HG03520 (cell line): ENCODE measurements around the gene CCDC91.
"Not testable (repeated sequence)": the region's sequence is repeated elsewhere in the genome, so short reads cannot be mapped to it uniquely, and the experiment has no call there.

Experiments
- ATAC-seq: cut with Tn5 transposase; IDR thresholded peaks from one replicate; pipeline ENCODE4 v1.9.1; 2021; ENCODE audit warnings: mild to moderate bottlenecking, moderate library complexity; ENCODE audit not compliant: unreplicated experiment

CCDC91 gene

GRCh38 chr12:28231248-28231647, 41.0 kb downstream of the CCDC91 start:
- ATAC-seq, result no peak

- ATAC-seq, result no peak
Observed at GRCh38 chr12:28232211-28232928, 42.1 kb downstream of the CCDC91 start.

GRCh38 chr12:28234444-28234843, 44.2 kb downstream of the CCDC91 start:
- no peak for ATAC-seq

- ATAC-seq, result no peak
Observed at GRCh38 chr12:28235015-28235414, 44.8 kb downstream of the CCDC91 start.

- ATAC-seq, result no peak
Observed at GRCh38 chr12:28235985-28236384, 45.7 kb downstream of the CCDC91 start.

DNA sequence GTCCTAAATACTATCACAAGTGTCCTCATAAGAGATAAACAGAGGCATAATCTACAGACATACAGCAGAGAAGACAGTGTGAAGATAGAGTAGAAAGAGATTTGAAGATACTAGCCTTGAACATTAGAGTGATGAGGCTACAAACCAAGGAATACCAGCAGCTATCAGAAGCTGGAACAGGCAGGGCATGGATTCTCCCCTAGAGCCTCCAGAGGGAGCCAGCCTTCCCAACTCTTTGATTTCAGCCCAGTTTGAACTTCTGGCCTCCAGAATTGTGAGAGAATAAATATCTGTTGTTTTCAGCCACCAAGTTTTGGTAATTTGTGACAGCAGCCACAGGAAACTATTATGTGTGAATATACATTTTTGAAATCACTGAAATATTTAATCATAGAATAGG, 47.2 kb downstream of the CCDC91 start:
- ATAC-seq, result no peak

DNA sequence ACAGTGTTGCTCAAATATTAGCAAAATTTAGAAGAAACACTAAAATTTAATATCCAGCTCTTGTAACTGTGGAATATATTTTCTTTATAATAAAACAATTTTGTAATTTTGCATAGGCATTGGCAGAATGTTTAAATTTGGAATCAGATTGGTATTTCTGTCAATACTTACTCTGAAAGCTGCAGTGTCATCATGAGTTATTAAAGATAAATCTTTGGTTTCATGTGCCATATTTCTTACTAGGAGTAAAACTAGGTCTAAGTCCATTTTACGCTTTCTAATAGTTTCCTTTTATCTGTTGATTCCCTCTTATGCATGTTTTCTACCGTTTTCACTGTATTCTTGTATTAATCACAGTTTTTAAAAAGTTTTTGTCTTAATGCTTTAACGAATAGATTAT, 49.7 kb downstream of the CCDC91 start:
- no peak for ATAC-seq

- no peak for ATAC-seq
Observed at GRCh38 chr12:28240853-28241252, 50.6 kb downstream of the CCDC91 start.

DNA sequence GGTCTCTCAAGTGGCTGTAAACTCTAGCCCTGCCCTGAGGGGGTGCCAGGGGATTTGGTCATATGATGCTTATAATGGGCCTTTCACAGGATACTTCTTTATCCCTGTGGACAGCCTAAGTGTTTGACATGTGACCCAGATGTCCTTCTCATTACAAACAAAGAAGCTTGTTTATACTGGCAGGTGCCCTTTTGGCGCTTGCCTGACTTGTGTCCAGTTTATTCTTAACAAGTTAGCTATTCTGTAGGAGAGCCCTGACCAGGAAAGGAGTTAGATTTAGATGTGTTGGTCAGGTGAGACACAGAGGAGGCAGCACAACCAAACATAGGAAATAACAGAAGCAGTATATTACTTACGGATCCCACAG, 51.9 kb downstream of the CCDC91 start:
- ATAC-seq, result no peak

DNA sequence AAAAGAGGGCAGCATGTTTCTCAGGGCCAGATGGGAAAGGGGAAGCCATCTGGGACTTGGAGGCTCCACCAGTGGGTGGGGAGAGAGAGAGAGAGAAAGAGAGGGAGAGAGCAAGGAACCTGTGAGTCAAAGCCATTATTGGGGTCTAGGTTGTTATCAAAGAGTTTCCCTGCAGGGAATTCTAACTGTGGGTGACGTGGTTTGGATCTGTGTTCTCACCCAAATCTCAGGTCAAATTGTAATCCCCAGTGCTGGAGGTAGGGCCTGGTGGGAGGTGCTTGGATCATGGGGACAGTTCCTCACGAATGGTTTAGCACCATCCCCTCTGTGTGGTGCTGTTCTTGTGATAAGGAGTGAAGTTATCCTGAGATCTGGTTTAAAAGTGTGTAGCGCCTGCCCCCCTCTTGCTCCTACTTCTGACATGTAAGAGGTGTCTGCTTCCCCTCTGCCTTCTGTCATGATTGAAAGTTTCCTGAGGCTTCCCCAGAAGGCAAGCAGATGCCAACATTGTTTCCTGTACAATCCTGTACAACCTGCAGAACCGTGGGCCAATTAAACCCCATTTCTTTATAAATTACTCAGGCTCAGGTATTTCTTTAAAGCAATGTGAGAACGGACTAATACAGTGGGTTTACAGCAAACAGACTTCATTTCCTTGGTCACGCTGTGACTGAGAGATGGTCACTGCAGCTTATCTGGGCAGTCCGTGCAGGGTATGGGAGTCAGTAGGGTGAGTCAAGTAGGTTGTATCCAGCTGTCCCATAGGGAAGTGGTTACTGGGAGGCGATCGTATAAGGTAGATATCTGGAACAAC, 52.4 kb downstream of the CCDC91 start:
- ATAC-seq, result no peak

DNA sequence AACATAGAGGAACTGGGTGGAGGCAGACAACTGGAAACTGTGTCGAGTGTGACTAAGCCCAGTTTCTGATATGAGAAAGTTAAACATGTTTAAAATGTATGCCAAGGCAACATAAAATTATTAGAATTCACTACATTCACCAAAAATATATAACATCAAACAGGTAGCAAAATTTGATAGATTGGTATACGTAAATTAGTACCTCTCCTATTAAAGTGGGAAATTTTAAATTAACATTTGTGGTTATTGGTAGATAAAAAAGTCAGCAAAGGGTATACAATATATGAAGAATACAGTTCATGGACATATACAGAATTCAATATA, 53.0 kb downstream of the CCDC91 start:
- no peak for ATAC-seq

DNA sequence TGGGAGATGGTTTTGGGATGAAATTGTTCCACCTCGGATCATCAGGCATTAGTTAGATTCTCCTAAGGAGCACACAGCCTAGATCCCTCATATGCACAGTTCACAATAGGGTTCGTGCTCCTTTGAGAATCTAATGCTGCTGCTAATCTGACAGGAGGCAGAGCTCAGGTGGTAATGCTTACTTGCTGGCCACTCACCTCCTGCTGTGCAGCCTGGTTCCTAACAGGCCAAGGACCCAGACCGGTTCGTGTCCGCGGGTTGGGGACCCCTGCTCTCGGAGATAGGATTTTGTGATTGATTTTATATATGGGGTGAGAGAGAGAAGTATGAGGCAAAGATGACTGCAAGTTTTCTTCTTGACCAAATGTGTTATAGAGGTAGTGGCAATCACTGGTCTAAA, 57.5 kb downstream of the CCDC91 start:
- ATAC-seq, result no peak

GRCh38 chr12:28248555-28249145, 58.4 kb downstream of the CCDC91 start:
- no peak for ATAC-seq

- ATAC-seq, result peak; percentile 96
Observed at GRCh38 chr12:28253161-28253641, 62.9 kb downstream of the CCDC91 start.

GRCh38 chr12:28257411-28257810, 67.2 kb downstream of the CCDC91 start:
- ATAC-seq, result no peak

DNA sequence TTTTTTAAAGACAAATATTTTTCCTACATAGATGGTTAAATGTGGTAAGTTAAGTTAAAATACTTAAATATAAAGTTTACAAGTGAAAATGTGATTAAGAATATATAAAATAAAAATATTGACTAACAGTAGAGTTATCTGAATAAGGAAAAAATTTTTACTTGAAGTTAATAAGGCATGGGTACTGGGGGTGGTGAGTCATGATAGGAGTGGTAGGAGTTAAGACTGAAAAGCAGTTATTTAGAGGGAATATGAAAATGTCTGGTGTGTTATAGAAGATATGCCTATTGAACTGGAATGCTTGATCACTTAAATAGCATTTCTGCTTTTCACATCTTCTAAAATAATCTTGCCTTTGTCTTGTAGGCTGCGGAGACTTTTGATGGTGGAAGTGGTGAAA, 68.7 kb downstream of the CCDC91 start:
- no peak for ATAC-seq

DNA sequence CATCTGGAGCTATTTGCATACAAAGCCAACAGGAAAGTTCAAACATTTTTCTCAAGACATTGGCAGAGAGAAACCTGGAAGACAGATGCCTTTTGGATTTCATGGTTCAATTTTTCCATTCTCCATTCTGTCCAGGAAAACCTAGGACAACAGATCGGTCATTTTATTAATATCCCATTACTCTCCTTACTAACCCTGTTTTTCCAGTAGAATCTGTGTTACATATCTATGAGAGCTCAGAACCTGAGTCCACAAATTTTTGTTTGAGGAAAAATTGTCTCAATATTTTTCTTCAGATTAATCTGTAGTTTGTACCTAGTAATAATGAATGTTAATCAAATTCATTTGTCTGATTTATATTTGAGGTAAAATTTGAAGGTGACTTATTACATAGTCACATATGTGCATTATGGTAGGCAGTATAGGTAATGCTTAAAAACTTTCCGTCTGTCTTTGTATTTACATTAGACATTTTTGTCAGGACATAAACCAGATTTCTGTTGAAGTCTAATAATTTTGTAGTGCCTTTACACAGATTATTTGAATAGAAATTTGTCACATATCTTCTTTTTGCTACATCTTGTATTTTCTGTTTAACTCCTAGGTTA, 75.3 kb downstream of the CCDC91 start:
- no peak for ATAC-seq

DNA sequence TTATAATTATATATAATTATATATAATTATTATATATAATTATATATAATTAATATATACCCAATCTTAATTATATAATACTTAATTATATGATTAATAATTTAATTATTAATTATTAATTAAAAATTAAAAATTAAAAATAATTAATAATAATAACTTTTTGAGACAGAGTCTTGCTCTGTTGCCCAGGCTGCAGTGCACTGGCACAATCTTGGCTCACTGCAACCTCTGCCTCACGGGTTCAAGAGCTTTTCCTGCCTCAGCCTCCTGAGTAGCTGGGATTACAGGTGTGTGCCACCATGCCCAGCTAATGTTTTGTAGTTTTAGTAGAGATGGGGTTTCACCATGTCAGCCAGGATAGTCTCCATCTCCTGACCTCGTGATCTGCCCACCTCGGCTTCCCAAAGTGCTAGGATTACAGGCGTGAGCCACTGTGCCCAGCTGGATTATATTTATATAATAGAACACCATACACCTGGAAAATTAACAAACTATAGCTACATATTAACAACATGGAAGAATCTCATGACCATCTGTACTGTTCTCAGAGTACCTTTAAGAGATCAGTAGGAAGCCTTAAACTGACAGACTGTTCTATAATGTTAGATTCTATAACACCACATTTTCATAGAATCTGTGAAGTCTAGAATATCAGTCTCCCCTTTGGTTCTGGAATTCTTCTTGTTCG, 77.8 kb downstream of the CCDC91 start:
- not testable (repeated sequence) for ATAC-seq

DNA sequence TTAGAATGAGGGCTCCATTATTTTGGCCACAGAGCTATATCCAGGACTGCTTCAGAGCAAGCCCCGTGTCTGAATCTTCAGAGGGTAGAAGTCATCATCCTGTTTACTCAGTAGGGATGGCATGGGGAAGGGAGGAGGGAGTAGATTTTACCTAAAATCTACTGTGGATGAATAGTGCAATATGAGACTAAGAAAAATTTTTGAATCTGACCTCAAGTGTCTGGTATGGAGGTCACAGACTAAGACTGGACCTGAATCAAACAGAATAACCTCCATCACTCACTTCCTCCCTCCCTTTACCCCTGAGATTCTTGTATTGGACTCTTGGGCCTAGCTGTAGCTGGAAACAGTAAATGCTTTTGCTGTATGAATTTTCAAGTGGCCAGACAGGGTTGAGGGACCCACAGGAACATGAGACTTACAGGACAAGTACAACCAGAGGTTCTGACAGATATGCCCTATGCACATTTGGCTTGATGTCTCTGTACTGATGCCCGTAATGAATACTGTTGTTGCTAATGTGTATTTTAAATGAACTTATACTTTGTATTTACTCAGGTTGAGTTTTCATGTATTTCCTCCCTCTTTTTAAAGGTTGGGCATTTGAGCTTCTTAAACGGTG, 78.5 kb downstream of the CCDC91 start:
- ATAC-seq, result no peak

DNA sequence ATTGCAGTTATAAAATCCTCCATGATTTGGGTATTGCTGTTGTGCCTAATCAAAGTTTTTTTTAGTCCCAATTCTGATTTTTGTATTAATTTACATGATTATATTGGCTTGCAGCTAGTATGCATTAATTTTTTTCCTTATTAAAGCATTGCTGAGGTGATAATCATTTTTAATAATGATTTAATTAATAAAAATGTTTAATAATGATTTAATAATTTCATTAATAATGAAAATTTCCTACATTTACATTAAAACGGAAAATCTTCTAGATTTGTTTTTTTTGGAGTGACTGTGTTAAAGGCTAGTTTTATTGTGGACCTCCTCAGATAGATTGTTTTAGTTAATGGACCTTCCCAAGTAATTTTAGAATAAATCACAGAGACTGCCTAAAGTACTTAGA, 79.6 kb downstream of the CCDC91 start:
- no peak for ATAC-seq

GRCh38 chr12:28278499-28278898, 88.2 kb downstream of the CCDC91 start:
- no peak for ATAC-seq
